H1 (cell line): Measurements from ENCODE around the gene ZMIZ1. TPM values are rescaled to one million over a fixed set of nuclear protein-coding genes. Genes with fewer than 3 reads are reported as not detected.

ENCODE experiments used
- CTCF ChIA-PET: fragments of 300-600 bp; sonication (Branson Sonifier 250); formaldehyde crosslinking; loops from one replicate; lab custom pipeline; 2021; ENCODE audit not compliant: partially characterized antibody; lab: Charles Lee
- POLR2A ChIA-PET: fragments of 300-600 bp; sonication (Branson Sonifier 250); formaldehyde crosslinking; loops from one replicate; lab custom pipeline; 2021; ENCODE audit warnings: inconsistent platforms; ENCODE audit not compliant: partially characterized antibody; lab: Charles Lee
- DNase-seq, 2 experiments: peaks; one replicate each; pipeline versions ENCODE4 v3.0.0 to v3.0.0-alpha.2; 2010 to 2022; ENCODE audit warnings: low spot score in 2 of 2, low read depth in 1 of 2, mixed read lengths in 1 of 2
- FAIRE-seq: peaks from 2 replicates; lab custom pipeline; 2011; peaks lifted over from hg19 to GRCh38; lab: Jason Lieb, UNC
- H2AFZ ChIP-seq: 2 replicates; pipeline ENCODE4 v1.8.1; 2012; ENCODE audit warnings: low read length, inconsistent platforms
- H2AK5ac ChIP-seq: 2 replicates; pipeline ENCODE4 v1.6.1; 2013; ENCODE audit warnings: low read depth, low read length
- H2BK120ac ChIP-seq: replicated peaks from 2 replicates; pipeline ENCODE3; 2013; ENCODE audit warnings: low read depth, low read length, inconsistent platforms
- H2BK12ac ChIP-seq: 2 replicates; pipeline ENCODE4 v1.6.1; 2013; ENCODE audit warnings: low read depth, low read length
- H2BK15ac ChIP-seq: 2 replicates; pipeline ENCODE4 v1.6.1; 2013; ENCODE audit warnings: low read length
- H2BK20ac ChIP-seq: 2 replicates; pipeline ENCODE4 v1.6.1; 2013; ENCODE audit warnings: low read length
- H2BK5ac ChIP-seq: 2 replicates; pipeline ENCODE4 v1.6.1; 2013; ENCODE audit warnings: low read depth, low read length
- H3K14ac ChIP-seq: 2 replicates; pipeline ENCODE4 v1.6.1; 2013; ENCODE audit warnings: inconsistent platforms; ENCODE audit not compliant: insufficient read length
- H3K18ac ChIP-seq: 2 replicates; pipeline ENCODE4 v1.6.1; 2013; ENCODE audit warnings: low read length; ENCODE audit errors: extremely low read depth
- H3K23ac ChIP-seq: 2 replicates; pipeline ENCODE4 v1.6.1; 2013; ENCODE audit warnings: inconsistent platforms; ENCODE audit not compliant: insufficient read length
- H3K23me2 ChIP-seq: 2 replicates; pipeline ENCODE4 v1.6.1; 2013; ENCODE audit warnings: low read depth, low read length
- H3K27ac ChIP-seq: 2 replicates; pipeline ENCODE4 v1.6.1; 2011; ENCODE audit warnings: low read depth, low read length, inconsistent platforms
- H3K27me3 ChIP-seq, 4 experiments: replicated peaks in 1 of 4; 1 replicate in 1 of 4; 2 replicates in 3 of 4; pipeline versions ENCODE4 v1.6.1 to v1.8.1; 2011 to 2013; ENCODE audit warnings: low read length in 3 of 4, mild to moderate bottlenecking in 3 of 4, inconsistent platforms in 2 of 4, mixed read lengths in 2 of 4, moderate library complexity in 1 of 4; ENCODE audit not compliant: control insufficient read depth in 3 of 4, insufficient read depth in 3 of 4; ENCODE audit errors: extremely low read depth in 1 of 4
- H3K36me3 ChIP-seq, 4 experiments: 2 replicates each; pipeline versions ENCODE4 v1.6.1 to v1.8.1; 2011 to 2013; ENCODE audit warnings: mild to moderate bottlenecking in 4 of 4, low read length in 3 of 4, moderate library complexity in 2 of 4, control low read depth in 1 of 4, inconsistent platforms in 1 of 4; ENCODE audit not compliant: insufficient read depth in 4 of 4, control insufficient read depth in 2 of 4
- H3K4ac ChIP-seq: replicated peaks from 2 replicates; pipeline ENCODE3; 2013; ENCODE audit warnings: low read length, low read depth, mixed read lengths, inconsistent platforms; ENCODE audit not compliant: insufficient read length
- H3K4me1 ChIP-seq, 4 experiments: replicated peaks in 1 of 4; 1 replicate in 1 of 4; 2 replicates in 3 of 4; pipeline versions ENCODE4 v1.6.1 to v1.8.1; 2011 to 2013; ENCODE audit warnings: low read length in 3 of 4, inconsistent platforms in 2 of 4, mixed read lengths in 1 of 4; ENCODE audit not compliant: insufficient read depth in 4 of 4, control insufficient read depth in 3 of 4
- H3K4me2 ChIP-seq, 2 experiments: 2 replicates each; pipeline versions ENCODE4 v1.6.1 to v1.8.1; 2011 to 2013; ENCODE audit warnings: low read depth in 2 of 2, low read length in 2 of 2, control low read depth in 1 of 2, inconsistent platforms in 1 of 2, mild to moderate bottlenecking in 1 of 2; ENCODE audit not compliant: insufficient read depth in 1 of 2
- H3K4me3 ChIP-seq, 4 experiments: fragments of 200-600, 300-600 bp in 1 of 4; sonication (generic), shearing (Covaris generic), sonication (Bioruptor Twin) in 1 of 4; 2 replicates each; pipeline versions ENCODE4 v1.5.1 to v1.8.1; 2011 to 2016; ENCODE audit warnings: low read length in 4 of 4, low read depth in 3 of 4, control low read depth in 2 of 4, inconsistent platforms in 2 of 4, mild to moderate bottlenecking in 2 of 4, mixed read lengths in 1 of 4, moderate library complexity in 1 of 4; ENCODE audit not compliant: insufficient read depth in 2 of 4; ENCODE audit errors: extremely low read depth in 1 of 4
- H3K56ac ChIP-seq: replicated peaks from 2 replicates; pipeline ENCODE3; 2013; ENCODE audit warnings: low read depth, mild to moderate bottlenecking, mixed read lengths, low read length, inconsistent platforms; ENCODE audit not compliant: insufficient read length
- H3K79me1 ChIP-seq: 2 replicates; pipeline ENCODE4 v1.6.1; 2013; ENCODE audit warnings: low read depth, low read length, control low read depth
- H3K79me2 ChIP-seq, 2 experiments: 2 replicates each; pipeline versions ENCODE4 v1.6.1 to v1.8.1; 2012 to 2013; ENCODE audit warnings: low read length in 2 of 2, mild to moderate bottlenecking in 2 of 2, inconsistent platforms in 1 of 2; ENCODE audit not compliant: insufficient read depth in 2 of 2, control insufficient read depth in 1 of 2
- H3K9ac ChIP-seq, 4 experiments: replicated peaks in 1 of 4; 1 replicate in 1 of 4; 2 replicates in 3 of 4; pipeline versions ENCODE4 v1.6.1 to v1.8.1; 2011 to 2013; ENCODE audit warnings: low read depth in 3 of 4, low read length in 3 of 4, control low read depth in 2 of 4, mild to moderate bottlenecking in 2 of 4, moderate library complexity in 2 of 4, inconsistent platforms in 1 of 4; ENCODE audit errors: extremely low read depth in 1 of 4
- H3K9me3 ChIP-seq, 2 experiments: 2 replicates each; pipeline versions ENCODE4 v1.6.1 to v1.8.1; 2012 to 2013; ENCODE audit warnings: mild to moderate bottlenecking in 2 of 2, moderate library complexity in 2 of 2, control low read depth in 1 of 2, inconsistent platforms in 1 of 2, low read depth in 1 of 2, low read length in 1 of 2, mixed read lengths in 1 of 2; ENCODE audit not compliant: insufficient read depth in 2 of 2
- H4K20me1 ChIP-seq, 2 experiments: replicated peaks in 1 of 2; 2 replicates each; pipeline versions ENCODE3 to v1.8.1; 2011 to 2013; ENCODE audit warnings: inconsistent platforms in 2 of 2, low read length in 2 of 2, mild to moderate bottlenecking in 1 of 2; ENCODE audit not compliant: insufficient read depth in 2 of 2, control insufficient read depth in 1 of 2
- H4K5ac ChIP-seq: 2 replicates; pipeline ENCODE4 v1.6.1; 2013; ENCODE audit warnings: low read length, low read depth, mixed read lengths, inconsistent platforms; ENCODE audit not compliant: insufficient read length
- H4K8ac ChIP-seq: 2 replicates; pipeline ENCODE4 v1.8.0; 2013; ENCODE audit warnings: mild to moderate bottlenecking, moderate library complexity, low read length, inconsistent platforms; ENCODE audit not compliant: insufficient read depth; ENCODE audit errors: extremely low read depth
- H4K91ac ChIP-seq: replicated peaks from 2 replicates; pipeline ENCODE3; 2013; ENCODE audit warnings: low read length, mixed read lengths, inconsistent platforms; ENCODE audit not compliant: insufficient read length
- CBX5 ChIP-seq: fragments of 300-800, 300-1000 bp; sonication (generic); IDR thresholded peaks from 2 replicates; pipeline ENCODE4 v1.7.1; 2016; ENCODE audit warnings: antibody characterized with exemption, low read length, low read depth
- CHD1 ChIP-seq: IDR thresholded peaks from 2 replicates; pipeline ENCODE4 v1.6.1; 2012; ENCODE audit warnings: low read depth, low read length, improper control_type of control experiment
- E2F6 ChIP-seq: IDR thresholded peaks from 2 replicates; pipeline ENCODE4 v1.6.1; 2012; ENCODE audit warnings: inconsistent platforms
- FOSL1 ChIP-seq: IDR thresholded peaks from 2 replicates; pipeline ENCODE4 v1.6.1; 2011; ENCODE audit warnings: mild to moderate bottlenecking, low read depth, low read length, moderate library complexity; ENCODE audit not compliant: insufficient read depth
- HDAC6 ChIP-seq: IDR thresholded peaks from one replicate; pipeline ENCODE4 v1.7.1; 2012; ENCODE audit warnings: low read depth, mild to moderate bottlenecking, inconsistent platforms, low read length, moderate library complexity
- MAFK ChIP-seq: IDR thresholded peaks from 2 replicates; pipeline ENCODE4 v1.6.1; 2012; ENCODE audit warnings: low read depth, mild to moderate bottlenecking, improper control_type of control experiment, low read length
- NANOG ChIP-seq: IDR thresholded peaks from 2 replicates; pipeline ENCODE4 v1.6.1; 2011; ENCODE audit warnings: low read length, low read depth, mild to moderate bottlenecking, inconsistent platforms; ENCODE audit not compliant: insufficient read depth, poor library complexity, severe bottlenecking
- RBBP5 ChIP-seq: IDR thresholded peaks from 2 replicates; pipeline ENCODE4 v1.7.1; 2012; ENCODE audit warnings: low read depth, mild to moderate bottlenecking, inconsistent platforms, low read length, moderate library complexity, borderline replicate concordance
- RFX5 ChIP-seq: IDR thresholded peaks from 2 replicates; pipeline ENCODE4 v1.6.1; 2011; ENCODE audit warnings: low read depth, low read length, improper control_type of control experiment, borderline replicate concordance
- SAP30 ChIP-seq: fragments of 300-600 bp; sonication (generic); IDR thresholded peaks from 2 replicates; pipeline ENCODE4 v1.7.1; 2012; ENCODE audit warnings: low read length, moderate library complexity, mild to moderate bottlenecking, inconsistent platforms; ENCODE audit not compliant: insufficient read depth, insufficient replicate concordance
- SUZ12 ChIP-seq: fragments of 200-600 bp; sonication (generic); IDR thresholded peaks from 2 replicates; pipeline ENCODE4 v1.6.1; 2012; ENCODE audit warnings: mild to moderate bottlenecking, inconsistent platforms, low read length, moderate library complexity, mixed read lengths
- TAF1 ChIP-seq: IDR thresholded peaks from 2 replicates; pipeline ENCODE4 v1.6.1; 2011; ENCODE audit warnings: mild to moderate bottlenecking, low read depth, low read length
- TCF12 ChIP-seq: IDR thresholded peaks from 2 replicates; pipeline ENCODE4 v1.6.1; 2011; ENCODE audit warnings: low read depth, mild to moderate bottlenecking, low read length
- WGBS, 2 experiments: shearing (Covaris generic) in 1 of 2; methylation state at CpG; one replicate each; pipeline versions ENCODE4 v1.1.6 to v1.1.7; 2013 to 2015; ENCODE audit warnings: low lambda C conversion rate in 2 of 2, mixed read lengths in 2 of 2, inconsistent platforms in 1 of 2, low coverage in 1 of 2, missing lambda C conversion rate in 1 of 2; ENCODE audit not compliant: insufficient replicate concordance in 2 of 2, insufficient coverage in 1 of 2, insufficient read length in 1 of 2; ENCODE audit errors: extremely low coverage in 1 of 2, missing lambda C conversion rate in 1 of 2; 5-methylcytosine and 5-hydroxymethylcytosine counted together
- polyA plus RNA-seq, 7 experiments: library from polyadenylated mRNA; depleted of rRNA in 3 of 7; stranded (reverse) in 5 of 7; unstranded in 2 of 7; fragments of >200 nt in 5 of 7; fragments of 200-250 nt in 2 of 7; gene quantifications; 1 replicate in 5 of 7; 2 replicates in 1 of 7; 4 replicates in 1 of 7; pipeline versions ENCODE4 v1.2.1 to v1.2.3, GENCODE V29; 2011 to 2013; ENCODE audit warnings: missing spikeins in 2 of 7, mixed read lengths in 2 of 7
- total RNA-seq: library from RNA; stranded (reverse); fragmentation: NEBNext Ultra II Directional; extraction: Animal tissue kit (Norgen Biotek cat#: 25700); gene quantifications from 2 replicates; pipeline ENCODE4 v1.2.1, GENCODE V29; 2021

Gene ZMIZ1
- total and polyA plus RNA-seq, 2 of the 8 experiments (the other 6 are each of a cell fraction or from before 2014, with no cell fraction given) = 8.1 to 28.0 TPM

- Histone ChIP-seq H3K79me2 (no peaks in the 10 kb centered on the region; a peak in 1 of 4 replicates), H4K8ac (no peak overlapping the region), H3K4ac (no peak overlapping the region), H2BK12ac (no peak overlapping the region), H2BK120ac (no peak overlapping the region), H3K14ac (no peak overlapping the region), H2AFZ (no peak overlapping the region), H3K4me2 (no peak overlapping the region), H4K91ac (no peak overlapping the region), H3K4me3 (no peak overlapping the region), H2BK15ac (0 out of 2 replicates have a peak overlapping the region, but pooled peaks have one; percentile 72), H4K5ac (no peak overlapping the region), H3K79me1 (peaks cover 2% of the 10 kb centered on the region), H3K4me1 (peaks cover 0 to 21% (median 6%) of the 10 kb centered on the region in 4 experiments; a peak in 6 of 7 replicates), H2BK20ac (no peak overlapping the region), H3K56ac (no peak overlapping the region), H2AK5ac (no peak overlapping the region), H3K27ac (no peak overlapping the region), H3K23me2 (no peaks in the 10 kb centered on the region), H3K23ac (no peak overlapping the region), H2BK5ac (no peak overlapping the region; the same call in 1 of the 2 replicates), H3K27me3 (no peaks in the 10 kb centered on the region; a peak in 1 of 7 replicates), H3K36me3 (no peaks in the 10 kb centered on the region; a peak in 3 of 8 replicates), H3K9me3 (no peaks in the 10 kb centered on the region), H3K9ac (no peak overlapping the region), H3K18ac (no peak overlapping the region), H4K20me1 (peaks cover 2 to 23% of the 10 kb centered on the region in 2 experiments)
- no peak for DNase-seq
- FAIRE-seq = no peak
- ChIA-PET POLR2A (interaction anchor here (1.0 to 1.4 kb wide), 2 partner anchors 10 to 26 kb away, joined by 4 read pairs; no protein-coding TSS in a partner anchor), CTCF (interaction anchor here (0.7 to 32.0 kb wide), 12 partner anchors 9 to 60 kb away, joined by 3 to 396 read pairs (median 6); no protein-coding TSS in a partner anchor)
- 93% methylated on average over 5 of the region's 5 CpGs; no CpG with 5 or more reads in 1 of the 2 experiments for WGBS, 2 experiments
- no peak for TF ChIP-seq SUZ12
- no peak for TF ChIP-seq CHD1
- no peak for TF ChIP-seq HDAC6
- TF ChIP-seq RFX5 = no peak
- no peak for TF ChIP-seq MAFK
- no peak for TF ChIP-seq NANOG
- no peak for TF ChIP-seq RBBP5
- no peak for TF ChIP-seq FOSL1
- TF ChIP-seq CBX5 = no peak
- TF ChIP-seq E2F6 = no peak
- no peak for TF ChIP-seq SAP30
- TF ChIP-seq TAF1 = no peak
- TF ChIP-seq TCF12 = no peak
These were observed 99.4 kb downstream of the ZMIZ1 start for GRCh38 chr10:79168210-79168609.
